T follicular helper cell (primary cell): ENCODE data around the gene ZDHHC19.
"Not testable (repeated sequence)": the region's sequence is repeated elsewhere in the genome, so short reads cannot be mapped to it uniquely, and the experiment has no call there.

ENCODE experiments used
- DNase-seq: peaks from one replicate; pipeline ENCODE4 v3.0.0-alpha.2; 2020; ENCODE audit warnings: low read depth

ZDHHC19 gene

DNA sequence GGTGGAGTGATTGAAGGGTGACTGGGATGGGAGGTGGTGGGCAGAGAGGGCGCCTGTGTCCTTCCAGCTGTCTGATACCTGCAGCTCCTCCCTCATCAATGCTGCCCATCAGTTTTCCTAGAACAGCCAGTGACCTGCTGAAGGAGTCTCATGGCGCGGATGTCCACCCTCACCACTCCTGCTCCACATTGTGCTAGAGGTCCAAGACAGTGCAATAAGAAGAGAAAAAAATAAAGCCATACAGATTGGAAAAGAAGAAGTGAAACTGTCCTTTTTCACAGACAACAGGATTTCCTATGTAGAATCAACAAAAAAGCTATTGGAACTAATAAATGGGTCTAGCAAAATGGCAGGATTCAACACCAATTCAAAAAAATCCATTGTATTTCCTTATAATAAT is 7.4 kb downstream of the ZDHHC19 start:
- no peak for DNase-seq

GRCh38 chr3:196202516-196202970 is 8.7 kb downstream of the ZDHHC19 start:
- no peak for DNase-seq

GRCh38 chr3:196198771-196199753 is 12.1 kb downstream of the ZDHHC19 start:
- DNase-seq: no peak

DNA sequence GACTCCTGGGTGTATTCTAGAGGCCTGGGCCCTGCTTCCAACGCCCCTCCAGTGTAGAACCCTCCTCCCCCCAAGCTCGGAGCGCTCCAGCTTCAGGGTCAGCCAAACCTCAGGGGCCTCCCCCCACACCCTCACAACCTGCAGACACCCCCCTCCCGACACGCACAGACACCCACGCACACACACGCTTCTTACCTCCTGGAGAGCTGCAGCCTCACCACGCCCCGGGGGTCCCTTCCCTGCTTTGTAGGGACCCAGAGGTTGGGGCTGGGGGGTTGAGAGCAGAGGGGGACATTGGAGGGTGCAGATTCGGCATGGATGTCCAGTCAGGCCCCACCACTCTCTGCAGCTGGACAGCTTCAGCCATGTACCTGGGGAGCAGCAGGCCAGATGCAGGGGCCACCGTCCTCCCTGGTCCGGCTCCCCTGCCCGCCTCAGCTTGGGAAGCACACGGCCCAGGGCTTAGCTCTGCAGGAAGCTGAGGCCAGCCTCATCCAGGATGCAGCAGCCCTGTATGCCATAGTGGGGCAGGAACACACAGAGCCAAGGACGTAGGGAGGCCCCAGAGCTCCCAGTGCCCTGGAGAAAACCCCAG is 13.0 kb downstream of the ZDHHC19 start:
- no peak for DNase-seq

DNA sequence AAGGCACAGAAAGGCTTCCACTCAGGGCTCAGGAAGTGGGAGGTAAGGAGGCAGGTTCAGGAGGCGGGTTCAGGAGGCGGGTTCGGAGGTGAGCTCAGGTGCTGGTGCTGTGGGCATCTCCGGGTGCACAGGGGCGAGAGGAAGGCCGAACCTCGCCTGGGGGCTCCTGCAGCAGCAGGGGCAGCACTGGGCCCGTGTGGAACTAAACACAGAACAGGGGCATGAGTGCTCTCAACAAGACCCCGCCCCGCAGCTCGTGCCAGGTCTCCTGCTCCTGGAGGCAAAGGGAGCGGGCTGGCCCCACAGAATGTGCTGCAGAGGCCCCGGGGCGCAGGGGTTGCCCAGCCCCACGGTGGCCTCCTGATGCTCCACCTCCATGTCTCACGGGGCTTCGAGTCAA is 13.7 kb downstream of the ZDHHC19 start:
- no peak for DNase-seq

DNA sequence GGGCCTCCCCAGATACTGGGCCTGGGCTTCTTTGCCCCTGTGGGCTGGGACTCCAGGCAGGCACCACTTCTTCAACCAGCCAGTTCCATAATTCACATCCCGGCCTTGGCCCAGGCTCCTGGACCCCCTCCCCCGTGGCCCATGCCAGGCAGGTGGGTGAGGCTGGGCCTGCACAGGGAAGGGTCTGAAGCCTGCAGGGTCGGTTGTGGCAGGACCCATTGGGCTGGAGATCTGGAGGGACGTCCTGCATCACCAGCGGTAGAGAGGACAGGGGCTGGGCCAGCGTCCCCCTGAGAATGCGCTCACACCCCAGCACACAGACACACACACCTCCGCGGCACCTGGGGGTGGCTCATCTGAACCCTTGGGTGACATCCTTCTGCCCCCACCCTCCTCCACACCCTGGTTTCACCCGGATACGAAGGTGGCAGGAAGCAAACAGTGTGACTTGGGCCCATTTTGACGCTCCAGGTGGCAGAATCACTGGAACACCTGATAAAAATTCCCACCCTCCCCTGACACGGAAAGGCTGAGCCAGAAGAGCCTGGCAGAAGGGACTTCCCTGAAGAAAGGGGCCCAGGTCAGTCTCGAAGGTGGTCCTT is 15.4 kb downstream of the ZDHHC19 start:
- no peak for DNase-seq

DNA sequence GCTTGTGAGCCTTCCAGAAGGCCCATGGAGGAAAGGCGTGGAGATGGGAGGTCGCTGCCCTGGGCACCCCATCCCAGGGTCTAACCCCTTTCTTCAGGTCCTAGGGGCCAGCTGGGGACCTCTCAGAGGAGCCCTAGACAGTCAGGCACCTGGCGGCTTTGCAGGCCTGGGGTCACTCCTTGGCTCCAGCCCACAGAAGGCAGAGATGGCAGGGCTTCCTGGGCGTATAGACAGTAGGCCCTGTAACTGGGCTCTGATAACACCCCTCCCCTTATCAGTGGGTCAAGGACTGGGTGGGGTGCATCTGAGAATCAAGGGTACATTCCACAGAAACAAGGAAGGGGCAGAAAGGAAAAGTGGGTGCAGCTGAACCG is 16.7 kb downstream of the ZDHHC19 start:
- no peak for DNase-seq

DNA sequence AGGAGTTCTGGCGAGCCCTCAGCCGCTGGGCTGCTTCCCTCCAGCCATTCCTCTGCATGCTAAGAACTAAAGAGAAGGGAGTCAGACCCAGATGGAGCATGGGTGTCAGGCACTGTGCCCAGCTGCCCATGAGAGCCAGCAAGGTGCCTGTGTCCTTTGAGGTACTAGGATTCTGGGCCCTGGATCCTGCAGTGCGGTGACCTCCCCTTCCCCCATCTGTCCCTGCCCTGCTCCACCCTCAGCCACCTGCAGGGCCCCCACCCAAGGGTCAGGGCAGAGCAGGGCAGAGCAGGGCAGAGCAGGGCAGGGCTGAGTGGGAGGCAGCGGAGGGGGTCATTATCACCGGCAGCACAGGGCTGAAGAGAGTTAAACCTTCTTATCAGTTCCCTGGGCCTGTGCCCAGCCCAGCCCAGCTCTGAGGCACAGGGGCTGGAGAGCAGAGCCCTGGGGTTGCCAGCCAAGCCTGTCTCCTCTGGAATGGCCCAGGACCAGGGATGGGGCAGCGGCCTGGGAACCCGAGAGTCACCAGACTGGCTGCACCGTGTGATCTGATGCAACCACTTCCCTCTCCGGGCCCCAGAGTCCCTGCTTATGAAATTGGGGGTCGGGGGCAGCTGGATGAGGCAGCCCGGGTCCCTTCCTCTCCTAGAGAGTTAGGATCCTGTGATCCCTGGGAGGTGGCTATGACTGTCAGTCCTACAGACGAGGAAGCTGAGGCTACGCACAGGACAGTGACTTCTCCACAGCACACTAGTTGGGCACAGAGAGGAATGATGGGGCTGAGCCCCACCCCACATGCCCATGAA is 17.3 kb downstream of the ZDHHC19 start:
- no peak for DNase-seq

DNA sequence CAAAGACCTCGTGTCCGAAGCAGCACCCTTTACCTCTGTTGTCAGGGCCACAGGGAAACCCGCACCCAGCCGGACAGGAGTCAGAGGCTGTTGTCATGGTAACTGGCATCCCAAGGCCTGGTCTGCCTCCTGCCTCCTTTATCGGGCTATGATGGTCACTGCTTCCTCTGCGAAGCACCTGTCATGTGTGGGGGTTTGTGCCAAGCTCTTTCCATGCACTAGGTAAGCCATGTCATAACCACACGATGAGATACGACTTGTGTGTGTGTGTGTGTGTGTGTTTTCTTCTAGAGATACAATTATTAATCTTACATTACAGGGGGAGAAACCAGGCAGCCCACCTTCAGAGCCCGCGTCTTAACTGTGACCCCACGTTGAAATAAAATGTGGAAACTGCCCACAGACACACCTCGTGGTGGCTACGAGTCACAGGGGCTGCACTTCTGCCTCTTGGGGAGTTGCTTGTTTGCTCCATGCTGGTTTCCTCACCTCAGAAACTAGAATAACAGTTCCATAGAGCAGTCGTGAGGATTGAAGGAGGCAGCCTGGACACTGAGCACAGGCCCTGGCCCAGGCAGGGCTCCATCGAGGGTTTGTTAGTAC is 18.0 kb downstream of the ZDHHC19 start:
- no peak for DNase-seq

DNA sequence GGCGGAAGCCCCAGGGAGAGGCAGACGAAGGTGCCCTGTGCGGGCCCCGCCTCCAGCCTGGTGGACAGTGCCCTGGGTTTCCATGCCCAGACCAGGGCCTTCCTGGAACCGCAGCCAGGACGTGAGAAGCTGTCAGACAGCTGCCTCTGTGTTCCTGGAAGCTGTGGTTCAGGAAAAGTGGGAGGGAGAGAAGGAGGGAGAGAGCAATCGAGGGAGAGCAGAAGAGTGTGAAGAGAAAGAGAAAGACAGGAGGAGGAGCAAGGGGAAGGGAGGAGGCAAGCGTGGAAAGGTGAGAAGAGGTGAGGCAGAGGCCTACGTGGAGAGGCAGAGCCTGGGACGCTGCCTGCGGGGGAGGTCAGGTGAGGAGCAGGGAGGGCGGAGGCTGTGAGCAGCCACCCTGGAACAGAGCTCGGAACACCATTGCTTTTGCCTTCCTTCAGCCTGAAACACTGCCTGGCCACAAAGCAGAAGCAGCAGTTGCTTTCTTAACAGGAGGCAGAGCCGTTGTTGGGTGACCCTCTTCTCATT is 18.6 kb downstream of the ZDHHC19 start:
- DNase-seq: no peak

DNA sequence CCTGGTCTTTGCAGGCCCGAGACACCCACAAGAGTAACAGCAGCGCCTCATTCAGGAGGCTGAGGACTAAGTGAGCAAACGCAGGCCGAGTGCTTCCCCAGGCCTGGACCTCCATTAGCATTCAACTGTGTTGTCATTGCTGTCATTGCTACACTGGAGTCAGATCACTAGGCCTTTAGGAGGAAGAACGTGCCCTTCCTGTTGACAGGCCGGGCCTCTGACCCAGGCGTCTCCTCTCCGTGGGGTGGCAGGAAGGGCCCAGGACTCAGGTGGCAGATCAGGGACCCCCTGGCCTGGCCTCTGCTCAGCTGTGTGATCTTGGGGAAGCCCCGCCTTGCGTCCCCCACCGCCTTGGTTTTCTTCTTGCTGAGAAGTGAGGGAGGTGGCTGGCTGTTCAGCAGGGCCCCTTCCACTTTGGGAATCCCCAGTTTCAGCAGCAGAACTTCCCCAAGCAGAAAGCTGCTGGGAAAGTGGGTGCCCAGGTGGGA is 19.1 kb downstream of the ZDHHC19 start:
- DNase-seq: no peak

DNA sequence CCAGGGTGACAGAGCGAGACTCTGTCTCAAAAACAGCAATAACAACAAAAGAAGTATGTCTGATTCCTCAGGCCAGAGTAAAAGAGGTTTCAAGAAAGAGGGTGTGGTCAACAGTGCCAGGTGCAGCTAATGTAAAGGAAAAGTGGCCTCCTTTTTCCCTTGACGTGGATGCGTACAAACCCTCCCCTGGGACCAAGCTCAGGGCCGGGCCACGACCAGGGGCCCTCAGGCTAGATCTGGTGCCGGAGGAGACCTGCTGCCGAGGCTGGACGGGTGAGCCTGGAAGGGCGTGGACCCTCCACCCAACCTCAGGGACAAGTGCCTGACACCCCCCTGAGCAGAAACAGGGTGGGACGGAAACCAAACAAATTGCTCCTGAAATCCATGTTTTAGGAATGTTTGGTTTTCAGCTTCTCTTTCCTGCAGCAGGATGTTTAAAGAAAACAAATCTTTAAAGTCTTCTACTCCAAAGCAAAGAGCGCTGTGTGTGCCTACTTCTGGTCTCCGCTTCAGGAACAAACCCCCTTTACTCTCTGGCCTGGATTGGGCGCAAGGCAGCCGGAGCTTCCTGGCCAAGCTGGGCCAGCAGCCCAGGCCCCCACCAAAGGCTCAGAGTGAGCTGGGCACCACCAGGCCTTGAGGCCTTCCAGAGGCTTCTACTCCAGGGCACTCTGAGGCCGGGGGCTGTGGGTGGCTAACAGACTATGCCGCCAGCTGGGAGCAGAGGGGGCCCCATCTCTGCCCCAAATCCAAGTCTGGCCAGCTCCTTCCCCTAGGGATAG is 21.4 kb downstream of the ZDHHC19 start:
- no peak for DNase-seq

GRCh38 chr3:196186651-196187573 is 24.3 kb downstream of the ZDHHC19 start:
- DNase-seq: no peak

DNA sequence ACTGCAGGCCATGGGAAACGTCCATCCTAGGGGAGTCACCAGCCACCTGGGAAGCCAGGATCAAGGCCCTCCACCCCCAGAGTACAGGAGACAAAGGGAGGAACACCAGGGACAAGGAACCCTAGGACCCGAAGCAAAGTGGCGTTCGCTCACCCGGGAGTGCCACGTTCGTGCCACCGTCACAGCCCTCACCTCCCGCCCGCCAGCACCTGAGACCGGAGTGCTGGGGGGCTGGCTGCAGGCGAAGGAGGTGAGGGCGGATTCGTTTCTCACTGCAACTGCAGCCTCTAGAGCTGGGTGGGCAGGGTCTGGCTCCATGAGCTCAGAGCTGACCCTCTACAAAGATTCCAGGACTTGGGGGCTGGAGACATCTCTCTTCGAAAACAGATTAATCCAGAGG is 26.3 kb downstream of the ZDHHC19 start:
- no peak for DNase-seq

DNA sequence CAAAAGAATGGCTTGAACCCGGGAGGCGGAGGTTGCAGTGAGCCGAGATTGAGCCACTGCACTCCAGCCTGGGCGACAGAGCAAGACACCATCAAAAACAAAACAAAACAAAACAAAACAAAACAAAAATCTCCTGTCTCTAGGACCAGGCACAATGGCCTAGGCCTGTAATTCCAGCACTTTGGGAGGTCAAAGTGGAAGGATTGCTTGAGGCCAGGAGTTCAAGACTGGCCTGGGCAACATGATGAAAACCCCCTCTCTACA is 27.1 kb downstream of the ZDHHC19 start:
- not testable (repeated sequence) for DNase-seq

DNA sequence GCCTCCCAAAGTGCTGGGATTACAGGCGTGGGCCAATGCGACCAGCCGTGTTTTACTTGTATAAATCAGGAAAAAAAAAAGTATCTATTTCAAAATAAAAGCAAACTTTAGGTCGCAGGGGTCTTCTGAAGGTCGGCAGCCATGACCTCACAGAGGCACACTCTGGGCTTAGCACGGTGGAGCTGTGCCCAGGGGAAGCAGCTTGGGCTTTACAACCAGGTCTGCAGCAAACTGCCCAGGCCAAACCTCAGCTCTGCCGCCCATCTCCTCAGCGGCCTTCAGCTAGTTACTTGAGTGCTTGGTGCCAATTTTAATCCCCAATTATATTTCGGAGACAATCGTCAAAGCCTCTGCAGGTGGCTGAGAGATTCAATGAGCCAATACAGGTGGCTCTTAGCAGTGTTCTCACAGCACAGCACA is 30.1 kb downstream of the ZDHHC19 start:
- DNase-seq: no peak

GRCh38 chr3:196180346-196180745 is 30.9 kb downstream of the ZDHHC19 start:
- no peak for DNase-seq

GRCh38 chr3:196179380-196180308 is 31.6 kb downstream of the ZDHHC19 start:
- DNase-seq: peak; percentile 72
